WI38 (cell line): ENCODE measurements around the gene SORL1-AS1.
"Not testable (repeated sequence)": the region's sequence is repeated elsewhere in the genome, so short reads cannot be mapped to it uniquely, and the experiment has no call there.

ENCODE experiments used
- H3K4me3 ChIP-seq: 2 replicates; pipeline ENCODE4 v1.5.1; 2011; ENCODE audit warnings: low read depth, mild to moderate bottlenecking, control low read depth, low read length
- CTCF ChIP-seq: IDR thresholded peaks from 2 replicates; pipeline ENCODE4 v1.5.1; 2012; ENCODE audit warnings: low read depth, mild to moderate bottlenecking, control low read depth, low read length

SORL1-AS1 gene

GRCh38 chr11:121482231-121483129, 29.7 kb upstream of the SORL1-AS1 start:
- no peak overlapping the region for H3K4me3 ChIP-seq
- TF ChIP-seq CTCF, result no peak

GRCh38 chr11:121481484-121482230, 28.9 kb upstream of the SORL1-AS1 start:
- not testable (repeated sequence) for H3K4me3 ChIP-seq

GRCh38 chr11:121479698-121480238, 27.0 kb upstream of the SORL1-AS1 start:
- TF ChIP-seq CTCF, result no peak
- no peak overlapping the region for H3K4me3 ChIP-seq

GRCh38 chr11:121478895-121479697, 26.3 kb upstream of the SORL1-AS1 start:
- no peak for TF ChIP-seq CTCF
- no peak overlapping the region for H3K4me3 ChIP-seq

- TF ChIP-seq CTCF, result no peak
- H3K4me3 ChIP-seq, result no peak overlapping the region
These were observed 25.6 kb upstream of the SORL1-AS1 start for GRCh38 chr11:121478226-121478894.

- no peak overlapping the region for H3K4me3 ChIP-seq
These were observed 23.7 kb upstream of the SORL1-AS1 start for GRCh38 chr11:121476379-121477032.

More at GRCh38 chr11:121476379-121477032, 23.7 kb upstream of the SORL1-AS1 start:
- no peak for TF ChIP-seq CTCF
